Endothelial cell of umbilical vein (primary cell): ENCODE data around the gene KCNE4. TPM values are rescaled to one million over a fixed set of nuclear protein-coding genes. Genes with fewer than 3 reads are reported as not detected.
A peak's percentile ranks its signal among the peaks of the same experiment; 100 is the strongest.

Source experiments
- BruUV-seq: library from RNA; stranded (reverse); fragments of 400-500 nt; replicated peaks from 2 replicates; lab custom pipeline; 2021; lab: Mats Ljungman, UMichigan
- CTCF ChIA-PET: fragments of 300-600, 350-600 bp; sonication (Branson Sonifier 250); formaldehyde crosslinking; loops from one replicate; lab custom pipeline; 2021; ENCODE audit warnings: antibody characterized with exemption, inconsistent platforms; lab: Charles Lee
- POLR2A ChIA-PET: fragments of 300-600, 350-600 bp; sonication (Branson Sonifier 250); formaldehyde crosslinking; loops from one replicate; lab custom pipeline; 2021; ENCODE audit warnings: antibody characterized with exemption, inconsistent platforms; lab: Charles Lee
- DNase-seq: peaks from one replicate; pipeline ENCODE4 v3.0.0-alpha.2; 2011; ENCODE audit warnings: low read depth, low spot score
- FAIRE-seq: peaks from 2 replicates; lab custom pipeline; 2011; peaks lifted over from hg19 to GRCh38; lab: Jason Lieb, UNC
- H2AFZ ChIP-seq: 2 replicates; pipeline ENCODE4 v1.6.0; 2012; ENCODE audit warnings: low read depth, low read length, control low read depth, inconsistent platforms
- H3K27ac ChIP-seq: 2 replicates; pipeline ENCODE4 v1.5.1; 2011; ENCODE audit warnings: low read depth, mild to moderate bottlenecking, control low read depth, low read length, moderate library complexity; ENCODE audit not compliant: insufficient read depth
- H3K27me3 ChIP-seq, 2 experiments: 2 replicates each; pipeline versions ENCODE4 v1.6.0 to v1.6.1; 2011; ENCODE audit warnings: low read length in 2 of 2, mixed read lengths in 1 of 2; ENCODE audit not compliant: control insufficient read depth in 2 of 2, insufficient read depth in 2 of 2
- H3K36me3 ChIP-seq, 2 experiments: 2 replicates in 1 of 2; 3 replicates in 1 of 2; pipeline ENCODE4 v1.5.1; 2011; ENCODE audit warnings: low read length in 2 of 2, mild to moderate bottlenecking in 1 of 2, moderate library complexity in 1 of 2; ENCODE audit not compliant: control insufficient read depth in 2 of 2, insufficient read depth in 2 of 2; ENCODE audit errors: extremely low read depth in 1 of 2
- H3K4me1 ChIP-seq: 3 replicates; pipeline ENCODE4 v1.5.1; 2011; ENCODE audit warnings: mild to moderate bottlenecking, low read length; ENCODE audit not compliant: control insufficient read depth, insufficient read depth; ENCODE audit errors: extremely low read depth
- H3K4me2 ChIP-seq: 2 replicates; pipeline ENCODE4 v1.6.1; 2011; ENCODE audit warnings: low read length, control low read depth, mixed read lengths; ENCODE audit not compliant: insufficient read depth
- H3K4me3 ChIP-seq, 3 experiments: fragments of 200-600 bp in 1 of 3; sonication (generic), shearing (Covaris generic) in 1 of 3; replicated peaks in 1 of 3; 2 replicates each; pipeline ENCODE4 v1.5.1; 2011 to 2016; ENCODE audit warnings: control low read depth in 3 of 3, low read length in 3 of 3, mild to moderate bottlenecking in 2 of 3, inconsistent platforms in 1 of 3, low read depth in 1 of 3, moderate library complexity in 1 of 3; ENCODE audit not compliant: insufficient read depth in 1 of 3
- H3K79me2 ChIP-seq: 2 replicates; pipeline ENCODE4 v1.6.0; 2012; ENCODE audit warnings: low read length, inconsistent platforms; ENCODE audit not compliant: control insufficient read depth, insufficient read depth
- H3K9ac ChIP-seq: replicated peaks from 2 replicates; pipeline ENCODE3; 2011; ENCODE audit warnings: low read length, control low read depth; ENCODE audit not compliant: insufficient read depth; ENCODE audit errors: extremely low read depth
- H3K9me1 ChIP-seq: replicated peaks from 3 replicates; pipeline ENCODE4 v1.6.0; 2011; ENCODE audit warnings: mild to moderate bottlenecking, low read length; ENCODE audit not compliant: control insufficient read depth, insufficient read depth; ENCODE audit errors: extremely low read depth
- H3K9me3 ChIP-seq: replicated peaks from 2 replicates; pipeline ENCODE4 v1.5.1; 2012; ENCODE audit warnings: low read length, inconsistent platforms; ENCODE audit not compliant: control insufficient read depth, insufficient read depth
- H4K20me1 ChIP-seq: replicated peaks from 2 replicates; pipeline ENCODE3; 2011; ENCODE audit warnings: mild to moderate bottlenecking, low read length; ENCODE audit not compliant: control insufficient read depth, insufficient read depth; ENCODE audit errors: extremely low read depth
- CTCF ChIP-seq, 2 donors: IDR thresholded peaks; 1 replicate in 1 of 2; 2 replicates in 1 of 2; pipeline ENCODE4 v1.5.1; 2011; ENCODE audit warnings: low read length in 2 of 2, mild to moderate bottlenecking in 2 of 2, moderate library complexity in 2 of 2, control low read depth in 1 of 2, inconsistent platforms in 1 of 2, low read depth in 1 of 2; ENCODE audit not compliant: insufficient read depth in 1 of 2; ENCODE audit errors: extremely low read depth in 1 of 2
- EZH2 ChIP-seq: IDR thresholded peaks from 2 replicates; pipeline ENCODE4 v1.6.1; 2012; ENCODE audit warnings: borderline replicate concordance, low read depth, mild to moderate bottlenecking, moderate library complexity, low read length, inconsistent platforms; ENCODE audit not compliant: severe bottlenecking
- FOS ChIP-seq: IDR thresholded peaks from 2 replicates; pipeline ENCODE4 v1.6.1; 2011; ENCODE audit warnings: mild to moderate bottlenecking, low read length, moderate library complexity, borderline replicate concordance; ENCODE audit not compliant: insufficient read depth
- GATA2 ChIP-seq: IDR thresholded peaks from 2 replicates; pipeline ENCODE4 v1.7.0; 2011; ENCODE audit warnings: low read depth, mild to moderate bottlenecking, moderate library complexity, mixed read lengths, low read length; ENCODE audit not compliant: insufficient read length, insufficient read depth
- JUN ChIP-seq: IDR thresholded peaks from 2 replicates; pipeline ENCODE4 v1.6.1; 2011; ENCODE audit warnings: borderline replicate concordance, low read depth; ENCODE audit not compliant: insufficient read length, insufficient read depth
- MAX ChIP-seq: IDR thresholded peaks from 2 replicates; pipeline ENCODE4 v1.6.1; 2011; ENCODE audit not compliant: insufficient read depth, insufficient read length
- MYC ChIP-seq: IDR thresholded peaks from one replicate; pipeline ENCODE4 v1.6.1; 2011; ENCODE audit warnings: mild to moderate bottlenecking, low read depth, low read length
- POLR2A ChIP-seq: IDR thresholded peaks from 2 replicates; pipeline ENCODE4 v1.6.1; 2012; ENCODE audit warnings: low read depth, mild to moderate bottlenecking, control low read depth, low read length
- POLR2AphosphoS5 ChIP-seq: IDR thresholded peaks from 2 replicates; pipeline ENCODE4 v1.6.1; 2012; ENCODE audit warnings: low read depth, mild to moderate bottlenecking, control low read depth, low read length, moderate library complexity; ENCODE audit not compliant: insufficient read depth
- dilution Hi-C: fragments of 300-500 bp; cut with MboI; formaldehyde crosslinking; loops from one replicate; pipeline ENCODE4 v1.15.0; 2019; ENCODE audit warnings: low sequenced_read_pairs; ENCODE audit not compliant: extremely low pct_ligation_motif_present
- intact Hi-C: fragments of 100-400 bp; cut with micrococcal nuclease; formaldehyde crosslinking; loops from one replicate; pipeline ENCODE4 v1.10.0; 2022
- polyA plus RNA-seq, 4 experiments: library from polyadenylated mRNA; depleted of rRNA in 3 of 4; stranded (reverse) in 3 of 4; unstranded in 1 of 4; fragments of >200 nt; gene quantifications; 2 replicates each; pipeline versions ENCODE4 v1.2.1 to v1.2.3, GENCODE V29; 2011 to 2012; ENCODE audit warnings: missing spikeins in 1 of 4
- total RNA-seq: library from RNA; stranded (reverse); gene quantifications from 2 replicates; pipeline ENCODE4 v1.2.3, GENCODE V29; 2021

KCNE4 gene
- total and polyA plus RNA-seq, 2 donors (not counting 3 experiments of a cell fraction or from before 2014, with no cell fraction given): 0.01 TPM; not detected in 1

GRCh38 chr2:223043164-223043941, 8.6 kb upstream of the KCNE4 start:
- no peaks in the 10 kb centered on the region for H3K79me2 ChIP-seq
- no peak overlapping the region for H3K9ac ChIP-seq
- no peaks in the 10 kb centered on the region for H3K27me3 ChIP-seq
- H2AFZ ChIP-seq: peak overlapping the region; percentile 46
- H3K27ac ChIP-seq: no peak overlapping the region
- no peak overlapping the region for H3K4me3 ChIP-seq
- DNase-seq: peak; percentile 22
- CTCF ChIA-PET: interaction anchor here (1.3 kb wide), 1 partner anchor 15 kb away, joined by 4 read pairs; no protein-coding TSS in a partner anchor
- H3K4me2 ChIP-seq: no peak overlapping the region
- dilution Hi-C loops (no loop called here), intact Hi-C loops (loop anchor here (5.0 kb wide), 1 partner anchor 69 kb away; no protein-coding TSS in a partner anchor)
- BruUV-seq: no TSS peak
- H3K4me1 ChIP-seq: peaks cover 14% of the 10 kb centered on the region
- POLR2A ChIA-PET: no interaction called here
- no peak for TF ChIP-seq MYC
- no peak for TF ChIP-seq CTCF (IDR thresholded peaks at IDR 0.05; ENCODE audit: extremely low read depth in 1 of 2, insufficient read depth in 1 of 2, low read depth in 1 of 2, low read length in 2 of 2)
- no peak for TF ChIP-seq JUN
- TF ChIP-seq MAX: no peak
- TF ChIP-seq GATA2: no peak
- TF ChIP-seq EZH2: no peak
- no peak for TF ChIP-seq FOS
- TF ChIP-seq POLR2AphosphoS5: no peak
- no peak for TF ChIP-seq POLR2A
- no peaks in the 10 kb centered on the region for H3K9me3 ChIP-seq
- H3K9me1 ChIP-seq: no peaks in the 10 kb centered on the region
- H3K36me3 ChIP-seq: no peaks in the 10 kb centered on the region
- H4K20me1 ChIP-seq: no peaks in the 10 kb centered on the region
- no peak for FAIRE-seq
